IPS DF 4.7 (cell line): ENCODE data around the gene PRMT2.
"Not testable (repeated sequence)": the region's sequence is repeated elsewhere in the genome, so short reads cannot be mapped to it uniquely, and the experiment has no call there.

Source experiments
- DNase-seq: peaks from one replicate; pipeline ENCODE4 v3.0.0-alpha.2; 2013; ENCODE audit warnings: low spot score; ENCODE audit errors: extremely low read depth

Gene PRMT2

GRCh38 chr21:46668381-46668780 is 32.9 kb downstream of the PRMT2 start:
- DNase-seq, result no peak

GRCh38 chr21:46668904-46669303 is 33.4 kb downstream of the PRMT2 start:
- DNase-seq, result not testable (repeated sequence)

GRCh38 chr21:46674430-46675007 is 39.0 kb downstream of the PRMT2 start:
- DNase-seq, result no peak

- no peak for DNase-seq
Observed at GRCh38 chr21:46675595-46676280, 40.3 kb downstream of the PRMT2 start.

GRCh38 chr21:46676542-46676941 is 41.1 kb downstream of the PRMT2 start:
- not testable (repeated sequence) for DNase-seq

GRCh38 chr21:46681593-46681992 is 46.1 kb downstream of the PRMT2 start:
- DNase-seq, result not testable (repeated sequence)

GRCh38 chr21:46698652-46699051 is 63.2 kb downstream of the PRMT2 start:
- DNase-seq, result not testable (repeated sequence)

GRCh38 chr21:46699104-46699503 is 63.6 kb downstream of the PRMT2 start:
- not testable (repeated sequence) for DNase-seq
